HFFc6 (cell line): Measurements from ENCODE around the gene SUMF2. TPM values are rescaled to one million over a fixed set of nuclear protein-coding genes. Genes with fewer than 3 reads are reported as not detected.
"Not testable (repeated sequence)": the region's sequence is repeated elsewhere in the genome, so short reads cannot be mapped to it uniquely, and the experiment has no call there.

ENCODE experiments used
- DNase-seq: peaks from one replicate; pipeline ENCODE4 v3.0.0-alpha.2; 2018
- H3K27ac Mint-ChIP-seq: 2 replicates; pipeline ENCODE4 v1.8.0; 2020; ENCODE audit warnings: mild to moderate bottlenecking, mixed read lengths
- H3K27me3 Mint-ChIP-seq: 2 replicates; pipeline ENCODE4 v1.8.0; 2021; ENCODE audit warnings: mild to moderate bottlenecking, moderate library complexity, mixed read lengths; ENCODE audit not compliant: insufficient read depth
- H3K36me3 Mint-ChIP-seq: 2 replicates; pipeline ENCODE4 v1.8.0; 2021; ENCODE audit warnings: low read depth, mixed read lengths
- H3K4me1 Mint-ChIP-seq: 2 replicates; pipeline ENCODE4 v1.8.0; 2020; ENCODE audit warnings: low read depth, mixed read lengths
- H3K4me3 Mint-ChIP-seq: 2 replicates; pipeline ENCODE4 v1.8.0; 2020; ENCODE audit warnings: mild to moderate bottlenecking, moderate library complexity, mixed read lengths
- H3K9me3 Mint-ChIP-seq: 2 replicates; pipeline ENCODE4 v1.8.0; 2020; ENCODE audit warnings: mild to moderate bottlenecking, mixed read lengths
- total RNA-seq, 6 experiments: library from RNA; stranded (reverse); fragmentation: NEBNext Ultra II Directional; extraction: Animal tissue kit (Norgen Biotek cat#: 25700); gene quantifications; 2 replicates in 1 of 6; 3 replicates in 5 of 6; pipeline ENCODE4 v1.2.3, GENCODE V29; 2021
- TF ChIP-seq, protein P1 (sequence below): fragments of 200-600 bp; sonication (generic); IDR thresholded peaks from 2 replicates; pipeline ENCODE4 v1.5.0; 2021; ENCODE audit warnings: antibody characterized with exemption, mild to moderate bottlenecking

Gene SUMF2
- total RNA-seq, 6 experiments from 2014 or later: 117 to 151 (median 127) TPM

DNA sequence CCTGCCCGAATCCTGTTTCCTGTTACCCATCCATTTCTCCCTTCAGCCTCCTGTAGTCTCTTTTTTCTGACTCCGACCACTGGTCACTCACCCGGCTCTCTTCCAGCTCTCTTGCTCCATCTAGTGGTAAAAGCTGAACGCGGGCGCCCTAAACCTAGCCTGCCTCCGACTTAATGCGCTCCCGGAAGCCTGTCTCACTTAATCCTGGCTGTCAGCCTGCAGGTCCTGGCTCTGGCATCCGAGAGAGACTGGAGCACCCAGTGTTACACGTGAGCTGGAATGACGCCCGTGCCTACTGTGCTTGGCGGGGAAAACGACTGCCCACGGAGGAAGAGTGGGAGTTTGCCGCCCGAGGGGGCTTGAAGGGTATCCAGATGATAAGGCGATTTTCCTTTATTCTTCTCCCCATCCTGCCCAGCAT is 10.3 kb downstream of the SUMF2 start:
- TF ChIP-seq, protein P1, sequence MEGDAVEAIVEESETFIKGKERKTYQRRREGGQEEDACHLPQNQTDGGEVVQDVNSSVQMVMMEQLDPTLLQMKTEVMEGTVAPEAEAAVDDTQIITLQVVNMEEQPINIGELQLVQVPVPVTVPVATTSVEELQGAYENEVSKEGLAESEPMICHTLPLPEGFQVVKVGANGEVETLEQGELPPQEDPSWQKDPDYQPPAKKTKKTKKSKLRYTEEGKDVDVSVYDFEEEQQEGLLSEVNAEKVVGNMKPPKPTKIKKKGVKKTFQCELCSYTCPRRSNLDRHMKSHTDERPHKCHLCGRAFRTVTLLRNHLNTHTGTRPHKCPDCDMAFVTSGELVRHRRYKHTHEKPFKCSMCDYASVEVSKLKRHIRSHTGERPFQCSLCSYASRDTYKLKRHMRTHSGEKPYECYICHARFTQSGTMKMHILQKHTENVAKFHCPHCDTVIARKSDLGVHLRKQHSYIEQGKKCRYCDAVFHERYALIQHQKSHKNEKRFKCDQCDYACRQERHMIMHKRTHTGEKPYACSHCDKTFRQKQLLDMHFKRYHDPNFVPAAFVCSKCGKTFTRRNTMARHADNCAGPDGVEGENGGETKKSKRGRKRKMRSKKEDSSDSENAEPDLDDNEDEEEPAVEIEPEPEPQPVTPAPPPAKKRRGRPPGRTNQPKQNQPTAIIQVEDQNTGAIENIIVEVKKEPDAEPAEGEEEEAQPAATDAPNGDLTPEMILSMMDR: peak; percentile 94
- DNase-seq: peak; percentile 79
- H3K4me1 Mint-ChIP-seq: peaks cover 23% of the 10 kb centered on the region
- no peaks in the 10 kb centered on the region for H3K9me3 Mint-ChIP-seq
- H3K36me3 Mint-ChIP-seq: peaks cover 16% of the 10 kb centered on the region
- H3K4me3 Mint-ChIP-seq: no peak overlapping the region
- H3K27ac Mint-ChIP-seq: no peak overlapping the region
- no peaks in the 10 kb centered on the region; the same call in 1 of the 2 replicates for H3K27me3 Mint-ChIP-seq

DNA sequence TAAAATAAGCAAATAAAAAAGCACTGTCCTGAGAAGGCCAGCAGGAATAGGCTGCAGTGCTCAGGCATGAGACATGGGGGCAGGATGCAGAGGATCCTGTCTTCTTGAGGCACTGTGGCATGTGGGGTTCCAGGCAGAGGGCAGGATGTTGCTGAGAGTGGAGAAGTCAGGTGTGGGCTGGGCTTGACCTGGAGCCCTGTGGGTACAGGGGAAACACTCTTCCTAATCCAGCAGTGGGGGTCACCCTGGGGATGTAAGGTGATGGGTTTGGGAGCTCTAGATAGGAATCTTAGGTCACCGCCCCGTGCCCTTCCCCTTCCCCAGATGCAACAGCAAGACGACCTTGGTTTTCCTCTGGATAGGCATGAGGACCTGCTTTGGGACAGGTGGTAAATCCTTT is 13.6 kb downstream of the SUMF2 start:
- Mint-ChIP-seq H3K9me3 (no peaks in the 10 kb centered on the region), H3K36me3 (peaks cover 11% of the 10 kb centered on the region), H3K4me1 (peaks cover 28% of the 10 kb centered on the region), H3K27ac (no peak overlapping the region), H3K27me3 (peaks cover 3% of the 10 kb centered on the region), H3K4me3 (no peak overlapping the region)
- TF ChIP-seq, protein P1: no peak
- DNase-seq: no peak

DNA sequence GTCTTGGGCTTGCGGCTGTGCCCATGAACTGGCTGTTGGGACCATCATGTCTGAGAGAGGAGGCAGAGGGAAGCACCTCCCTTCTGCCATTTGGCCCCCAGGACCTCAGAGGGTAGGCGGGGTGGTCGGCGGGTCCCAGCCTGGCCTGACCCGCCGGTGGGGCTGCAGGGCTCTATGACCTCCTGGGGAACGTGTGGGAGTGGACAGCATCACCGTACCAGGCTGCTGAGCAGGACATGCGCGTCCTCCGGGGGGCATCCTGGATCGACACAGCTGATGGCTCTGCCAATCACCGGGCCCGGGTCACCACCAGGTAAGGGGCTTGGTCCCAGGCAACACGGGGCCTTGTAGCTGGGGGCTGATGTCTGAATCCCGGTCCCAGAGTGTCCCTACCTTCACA is 14.1 kb downstream of the SUMF2 start:
- H3K4me3 Mint-ChIP-seq: no peak overlapping the region

DNA sequence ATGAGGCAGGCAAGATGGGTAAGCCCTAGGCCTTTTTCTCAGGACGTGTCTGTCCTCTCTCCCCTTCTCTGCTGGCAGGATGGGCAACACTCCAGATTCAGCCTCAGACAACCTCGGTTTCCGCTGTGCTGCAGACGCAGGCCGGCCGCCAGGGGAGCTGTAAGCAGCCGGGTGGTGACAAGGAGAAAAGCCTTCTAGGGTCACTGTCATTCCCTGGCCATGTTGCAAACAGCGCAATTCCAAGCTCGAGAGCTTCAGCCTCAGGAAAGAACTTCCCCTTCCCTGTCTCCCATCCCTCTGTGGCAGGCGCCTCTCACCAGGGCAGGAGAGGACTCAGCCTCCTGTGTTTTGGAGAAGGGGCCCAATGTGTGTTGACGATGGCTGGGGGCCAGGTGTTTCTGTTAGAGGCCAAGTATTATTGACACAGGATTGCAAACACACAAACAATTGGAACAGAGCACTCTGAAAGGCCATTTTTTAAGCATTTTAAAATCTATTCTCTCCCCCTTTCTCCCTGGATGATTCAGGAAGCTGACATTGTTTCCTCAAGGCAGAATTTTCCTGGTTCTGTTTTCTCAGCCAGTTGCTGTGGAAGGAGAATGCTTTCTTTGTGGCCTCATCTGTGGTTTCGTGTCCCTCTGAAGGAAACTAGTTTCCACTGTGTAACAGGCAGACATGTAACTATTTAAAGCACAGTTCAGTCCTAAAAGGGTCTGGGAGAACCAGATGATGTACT is 15.5 kb downstream of the SUMF2 start:
- Mint-ChIP-seq H3K4me3 (no peak overlapping the region), H3K9me3 (no peaks in the 10 kb centered on the region), H3K27ac (peak overlapping the region; percentile 76), H3K27me3 (peaks cover 3% of the 10 kb centered on the region), H3K36me3 (peaks cover 11% of the 10 kb centered on the region), H3K4me1 (peaks cover 20% of the 10 kb centered on the region)
- TF ChIP-seq, protein P1: peak; percentile 82
- peak; percentile 60 for DNase-seq

More for the DNA sequence above, 14.1 kb downstream of the SUMF2 start:
- Mint-ChIP-seq H3K36me3 (peaks cover 11% of the 10 kb centered on the region), H3K27me3 (peaks cover 3% of the 10 kb centered on the region), H3K27ac (no peak overlapping the region), H3K9me3 (no peaks in the 10 kb centered on the region), H3K4me1 (peaks cover 28% of the 10 kb centered on the region)
- DNase-seq: no peak
- TF ChIP-seq, protein P1: no peak

DNA sequence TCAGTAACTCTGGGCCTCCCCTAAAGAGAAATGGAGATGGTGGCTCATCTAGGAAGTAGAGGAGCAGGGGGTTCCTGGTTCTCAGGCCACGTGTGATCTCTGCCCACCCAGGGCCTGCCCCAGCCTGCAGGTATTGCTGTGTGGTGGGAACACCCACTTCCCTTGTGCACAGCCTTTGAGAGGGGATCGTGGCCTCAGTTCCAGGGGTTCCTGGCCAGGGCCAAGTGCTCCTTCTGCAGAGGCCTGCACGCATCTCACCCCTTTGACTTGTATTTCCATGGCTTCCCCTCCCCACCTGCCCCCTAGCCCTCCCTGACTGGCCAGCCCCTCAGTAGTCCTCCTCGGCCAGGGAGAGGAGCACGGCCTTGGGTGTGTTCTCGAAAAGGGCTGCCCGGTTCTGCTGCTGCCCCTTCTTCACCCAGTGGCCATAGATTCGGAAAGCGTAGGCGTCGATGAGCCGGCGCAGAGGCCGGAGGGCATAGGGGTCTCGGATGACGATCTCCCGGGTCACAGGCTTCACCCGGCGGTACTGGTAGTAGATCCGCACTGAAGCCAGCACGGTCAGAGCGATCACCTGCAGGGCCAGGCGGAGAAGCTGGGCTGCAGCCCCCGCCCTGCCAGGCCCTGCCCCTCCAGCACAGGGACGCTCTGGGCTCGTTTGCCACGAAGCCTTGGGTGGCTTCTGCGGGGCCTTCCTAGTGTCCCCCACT is 16.8 kb downstream of the SUMF2 start:
- H3K4me1 Mint-ChIP-seq: peaks cover 20% of the 10 kb centered on the region
- H3K4me3 Mint-ChIP-seq, H3K9me3 Mint-ChIP-seq, DNase-seq, H3K27me3 Mint-ChIP-seq, H3K27ac Mint-ChIP-seq: not testable (repeated sequence)
- peaks cover 11% of the 10 kb centered on the region for H3K36me3 Mint-ChIP-seq
